IPS-NIHi11 (cell line): ENCODE measurements around the gene SLFN5.
"Not testable (repeated sequence)": the region's sequence is repeated elsewhere in the genome, so short reads cannot be mapped to it uniquely, and the experiment has no call there.

ENCODE experiments used
- DNase-seq: peaks from one replicate; pipeline ENCODE4 v3.0.0; 2012; ENCODE audit warnings: mixed read lengths, low spot score

SLFN5 gene

GRCh38 chr17:35291802-35292201 lies 48.9 kb downstream of the SLFN5 start:
- no peak for DNase-seq

- DNase-seq = no peak
These were observed 50.4 kb downstream of the SLFN5 start for GRCh38 chr17:35293151-35293847.

GRCh38 chr17:35294756-35295155 lies 51.9 kb downstream of the SLFN5 start:
- no peak for DNase-seq

- no peak for DNase-seq
These were observed 52.8 kb downstream of the SLFN5 start for GRCh38 chr17:35295686-35296085.

GRCh38 chr17:35297666-35298065 lies 54.8 kb downstream of the SLFN5 start:
- no peak for DNase-seq

GRCh38 chr17:35298639-35299038 lies 55.8 kb downstream of the SLFN5 start:
- no peak for DNase-seq

GRCh38 chr17:35299135-35299534 lies 56.3 kb downstream of the SLFN5 start:
- no peak for DNase-seq

GRCh38 chr17:35309345-35309744 lies 66.5 kb downstream of the SLFN5 start:
- not testable (repeated sequence) for DNase-seq

GRCh38 chr17:35312346-35312745 lies 69.5 kb downstream of the SLFN5 start:
- no peak for DNase-seq

GRCh38 chr17:35312790-35313711 lies 70.2 kb downstream of the SLFN5 start:
- DNase-seq = peak; percentile 71

GRCh38 chr17:35313875-35314409 lies 71.1 kb downstream of the SLFN5 start:
- no peak for DNase-seq

GRCh38 chr17:35314415-35315216 lies 71.7 kb downstream of the SLFN5 start:
- DNase-seq = no peak

- DNase-seq = no peak
These were observed 72.4 kb downstream of the SLFN5 start for GRCh38 chr17:35315283-35315682.

GRCh38 chr17:35315971-35316370 lies 73.1 kb downstream of the SLFN5 start:
- no peak for DNase-seq

GRCh38 chr17:35322749-35323148 lies 79.9 kb downstream of the SLFN5 start:
- no peak for DNase-seq
